Vagina (tissue), 2 donors: ENCODE measurements around the gene ABI1. TPM values are rescaled to one million over a fixed set of nuclear protein-coding genes. Genes with fewer than 3 reads are reported as not detected.

ENCODE experiments used
- DNase-seq, 2 donors: peaks; one replicate each; pipeline ENCODE4 v3.0.0-alpha.2; 2017; ENCODE audit errors: extremely low spot score in 2 of 2
- H3K27ac ChIP-seq: fragments of 200-600 bp; sonication (generic); one replicate; pipeline ENCODE4 v1.5.1; 2019
- H3K27me3 ChIP-seq: fragments of 200-600 bp; sonication (generic); one replicate; pipeline ENCODE4 v1.5.1; 2019
- H3K36me3 ChIP-seq, 2 donors: fragments of 200-600 bp; sonication (generic); one replicate each; pipeline ENCODE4 v1.5.1; 2017 to 2019
- H3K4me1 ChIP-seq: fragments of 200-600 bp; sonication (generic); one replicate; pipeline ENCODE4 v1.5.1; 2019
- H3K4me3 ChIP-seq, 2 donors: fragments of 200-600 bp; sonication (generic); 1 replicate in 1 of 2; 2 replicates in 1 of 2; pipeline ENCODE4 v1.5.1; 2016 to 2019
- H3K9me3 ChIP-seq: fragments of 200-600 bp; sonication (generic); one replicate; pipeline ENCODE4 v1.5.1; 2019
- CTCF ChIP-seq, 3 experiments: fragments of 450-650 bp in 2 of 3; fragments of 200-600 bp in 1 of 3; sonication (generic) in 1 of 3; IDR thresholded peaks; one replicate each; pipeline ENCODE4 v1.5.1; 2017 to 2019; ENCODE audit warnings: antibody characterized with exemption in 3 of 3, mild to moderate bottlenecking in 2 of 3, moderate library complexity in 2 of 3
- POLR2A ChIP-seq, 2 donors: fragments of 450-650 bp; IDR thresholded peaks; one replicate each; pipeline ENCODE4 v1.6.1; 2017; ENCODE audit warnings: antibody characterized with exemption in 2 of 2, mild to moderate bottlenecking in 2 of 2, moderate library complexity in 2 of 2
- POLR2AphosphoS5 ChIP-seq, 2 donors: sonication (generic); formaldehyde crosslinking; IDR thresholded peaks; one replicate each; pipeline ENCODE4 v1.9.0; 2017; ENCODE audit warnings: antibody characterized with exemption in 2 of 2, mild to moderate bottlenecking in 2 of 2, low read depth in 1 of 2; ENCODE audit not compliant: insufficient read depth in 1 of 2
- intact Hi-C: fragments of 100-400 bp; cut with DNase I; formaldehyde crosslinking; loops from one replicate; pipeline ENCODE4 v1.15.1; 2023
- total RNA-seq: library from RNA; depleted of rRNA; stranded (reverse); fragments of >200 nt; gene quantifications from one replicate; pipeline ENCODE4 v1.2.3, GENCODE V29; 2016

ABI1 gene
- total RNA-seq, 1 donor from 2014 or later: 26.0 TPM

GRCh38 chr10:26829810-26830515 lies 30.8 kb downstream of the ABI1 start:
- H3K4me1 ChIP-seq: peaks cover 11% of the 10 kb centered on the region
- intact Hi-C loops: no loop called here

DNA sequence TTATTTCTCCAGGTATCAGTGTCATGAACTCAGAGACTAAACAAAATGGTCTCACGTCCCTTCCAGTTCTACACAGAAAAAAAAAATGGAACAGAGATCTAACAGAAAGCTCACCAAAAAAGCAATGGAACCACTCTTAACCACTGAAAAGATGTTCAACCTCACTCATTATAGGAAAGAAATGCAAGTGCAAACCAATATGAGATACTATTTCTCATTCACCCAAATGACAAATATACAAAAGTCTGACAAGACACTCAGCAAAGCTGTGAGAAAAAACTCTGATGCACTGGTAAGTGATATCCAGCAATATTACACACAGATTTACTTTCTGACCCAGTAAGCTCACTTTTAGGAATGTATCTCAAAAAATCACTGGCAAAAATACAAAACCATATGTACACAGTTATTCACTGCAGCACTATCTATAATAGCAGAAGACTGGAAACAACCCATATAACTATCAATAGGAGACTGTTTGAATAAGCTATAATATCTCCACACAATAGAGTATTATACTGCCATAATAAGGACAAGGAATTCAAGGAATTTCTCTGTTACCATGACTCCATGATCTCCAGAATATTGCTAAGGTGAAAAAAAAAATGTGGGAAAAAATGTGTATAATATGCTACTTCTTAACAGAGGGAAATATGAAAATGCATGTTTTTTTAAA lies 36.6 kb downstream of the ABI1 start:
- H3K36me3 ChIP-seq: no peaks in the 10 kb centered on the region
- DNase-seq: no peak
- intact Hi-C loops: no loop called here
- no peak for TF ChIP-seq POLR2A (IDR thresholded peaks at IDR 0.05)
- TF ChIP-seq CTCF (IDR thresholded peaks at IDR 0.05): no peak
- TF ChIP-seq POLR2AphosphoS5 (IDR thresholded peaks at IDR 0.05; ENCODE audit: insufficient read depth in 1 of 2, low read depth in 1 of 2): no peak
- no peak overlapping the region for H3K4me3 ChIP-seq
- H3K9me3 ChIP-seq: no peaks in the 10 kb centered on the region
- H3K4me1 ChIP-seq: peaks cover 11% of the 10 kb centered on the region
- H3K27me3 ChIP-seq: no peaks in the 10 kb centered on the region
- H3K27ac ChIP-seq: no peak overlapping the region

More at GRCh38 chr10:26829810-26830515, 30.8 kb downstream of the ABI1 start:
- H3K4me3 ChIP-seq: no peak overlapping the region
- TF ChIP-seq POLR2AphosphoS5 (IDR thresholded peaks at IDR 0.05; ENCODE audit: insufficient read depth in 1 of 2, low read depth in 1 of 2) (no peak), CTCF (IDR thresholded peaks at IDR 0.05) (no peak), POLR2A (IDR thresholded peaks at IDR 0.05) (no peak)
- H3K9me3 ChIP-seq: no peaks in the 10 kb centered on the region
- DNase-seq: no peak
- no peaks in the 10 kb centered on the region for H3K27me3 ChIP-seq
- no peak overlapping the region for H3K27ac ChIP-seq
- H3K36me3 ChIP-seq: no peaks in the 10 kb centered on the region

DNA sequence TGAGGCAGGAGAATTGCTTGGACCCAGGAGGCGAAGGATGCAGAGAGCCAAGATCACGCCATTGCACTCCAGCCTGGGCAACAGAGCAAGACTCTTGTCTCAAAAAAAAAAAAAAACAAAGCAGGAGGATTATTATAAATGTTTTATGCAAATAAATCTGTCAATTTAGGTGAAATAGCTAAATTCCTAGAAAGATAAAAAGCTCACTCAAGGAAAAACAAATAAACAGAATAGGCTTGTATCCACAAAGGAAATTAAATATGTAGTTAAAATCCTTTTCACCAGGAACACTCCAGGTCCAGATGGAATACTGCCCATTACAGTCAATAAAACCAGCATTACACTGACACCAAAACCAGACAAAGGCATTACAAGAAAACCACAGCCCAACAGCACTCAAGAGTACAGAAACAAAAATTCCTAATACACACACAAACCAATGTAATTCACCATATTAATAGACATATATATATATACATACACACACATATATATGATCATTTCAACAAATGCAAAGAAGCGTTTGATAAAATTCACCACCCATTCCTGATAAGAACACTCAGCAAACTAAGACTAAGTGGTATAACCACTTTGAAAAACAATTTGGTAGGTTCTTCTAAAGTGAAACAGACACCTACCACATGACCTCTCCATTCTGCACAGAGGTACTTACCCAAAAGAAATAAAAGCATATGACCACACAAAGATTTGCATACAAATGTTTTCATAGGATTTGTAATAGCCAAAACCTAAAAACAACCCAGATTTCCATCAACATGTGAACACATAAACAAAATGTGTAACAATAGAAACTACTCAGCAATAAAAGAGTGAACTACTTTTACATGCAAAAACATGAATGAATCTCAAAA lies 38.8 kb downstream of the ABI1 start:
- intact Hi-C loops: no loop called here
- TF ChIP-seq POLR2A (IDR thresholded peaks at IDR 0.05) (no peak), POLR2AphosphoS5 (IDR thresholded peaks at IDR 0.05; ENCODE audit: insufficient read depth in 1 of 2, low read depth in 1 of 2) (no peak), CTCF (IDR thresholded peaks at IDR 0.05) (no peak)

GRCh38 chr10:26815500-26815899 lies 45.3 kb downstream of the ABI1 start:
- H3K9me3 ChIP-seq: no peaks in the 10 kb centered on the region
- H3K27ac ChIP-seq: no peak overlapping the region
- no peak for TF ChIP-seq POLR2A (IDR thresholded peaks at IDR 0.05)
- TF ChIP-seq POLR2AphosphoS5 (IDR thresholded peaks at IDR 0.05; ENCODE audit: insufficient read depth in 1 of 2, low read depth in 1 of 2): no peak
- TF ChIP-seq CTCF (IDR thresholded peaks at IDR 0.05): no peak
- H3K27me3 ChIP-seq: no peaks in the 10 kb centered on the region
- intact Hi-C loops: no loop called here
- no peak overlapping the region for H3K4me3 ChIP-seq
- no peak for DNase-seq
- peaks cover 13% of the 10 kb centered on the region for H3K4me1 ChIP-seq
- no peaks in the 10 kb centered on the region for H3K36me3 ChIP-seq

More for the DNA sequence above, 38.8 kb downstream of the ABI1 start:
- H3K27me3 ChIP-seq: no peaks in the 10 kb centered on the region
- no peak overlapping the region for H3K4me3 ChIP-seq
- H3K27ac ChIP-seq: no peak overlapping the region
- no peaks in the 10 kb centered on the region for H3K9me3 ChIP-seq
- H3K4me1 ChIP-seq: peaks cover 16% of the 10 kb centered on the region
- H3K36me3 ChIP-seq: no peaks in the 10 kb centered on the region
- DNase-seq: no peak
